D341Med (cell line): Measurements from ENCODE around the gene AQP5.
A peak's percentile ranks its signal among the peaks of the same experiment; 100 is the strongest.
"Not testable (repeated sequence)": the region's sequence is repeated elsewhere in the genome, so short reads cannot be mapped to it uniquely, and the experiment has no call there.

Experiments
- DNase-seq: peaks from one replicate; pipeline ENCODE4 v3.0.0; 2012; ENCODE audit warnings: low spot score

The AQP5 gene

DNA sequence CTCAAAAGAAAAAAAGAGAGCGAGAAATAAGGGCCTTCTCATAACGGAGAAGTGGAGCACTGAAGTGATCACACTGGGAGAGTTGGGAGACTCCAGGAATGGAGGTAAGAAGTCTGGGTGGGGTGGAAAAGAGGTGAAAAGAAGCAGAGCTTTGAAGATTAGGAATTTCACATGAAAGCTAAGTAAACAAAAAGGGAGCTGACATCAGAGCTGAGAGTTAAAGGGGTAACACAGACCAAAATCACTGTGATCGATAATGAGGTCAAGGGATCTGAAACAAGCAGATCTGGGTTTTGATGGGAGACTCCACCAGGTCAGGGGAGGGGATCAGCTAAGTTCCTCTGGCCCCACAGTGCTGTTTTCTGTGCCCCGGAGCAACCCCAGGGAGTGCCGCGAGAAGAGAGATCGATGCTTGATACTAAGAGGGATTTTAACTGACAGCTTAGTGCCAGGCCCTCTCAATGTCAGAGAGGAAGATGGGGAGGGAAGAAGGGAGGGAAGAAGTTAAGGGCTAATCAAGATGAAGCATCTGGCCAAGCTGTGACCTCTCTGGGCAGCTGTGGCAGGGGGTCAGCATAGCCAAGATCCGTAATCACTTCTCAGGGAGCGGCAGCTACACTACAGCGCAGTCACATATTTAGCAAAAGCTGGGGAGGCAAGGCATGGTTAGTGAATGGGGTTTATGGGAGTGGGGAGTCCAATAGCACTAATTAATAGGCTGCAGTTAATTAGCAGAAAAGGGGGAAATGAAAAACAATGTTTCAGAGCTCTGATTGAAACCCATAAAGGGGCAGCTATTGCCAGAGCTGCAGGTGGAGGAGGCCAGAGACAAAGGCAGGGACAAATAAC is 19.1 kb downstream of the AQP5 start:
- no peak for DNase-seq

DNA sequence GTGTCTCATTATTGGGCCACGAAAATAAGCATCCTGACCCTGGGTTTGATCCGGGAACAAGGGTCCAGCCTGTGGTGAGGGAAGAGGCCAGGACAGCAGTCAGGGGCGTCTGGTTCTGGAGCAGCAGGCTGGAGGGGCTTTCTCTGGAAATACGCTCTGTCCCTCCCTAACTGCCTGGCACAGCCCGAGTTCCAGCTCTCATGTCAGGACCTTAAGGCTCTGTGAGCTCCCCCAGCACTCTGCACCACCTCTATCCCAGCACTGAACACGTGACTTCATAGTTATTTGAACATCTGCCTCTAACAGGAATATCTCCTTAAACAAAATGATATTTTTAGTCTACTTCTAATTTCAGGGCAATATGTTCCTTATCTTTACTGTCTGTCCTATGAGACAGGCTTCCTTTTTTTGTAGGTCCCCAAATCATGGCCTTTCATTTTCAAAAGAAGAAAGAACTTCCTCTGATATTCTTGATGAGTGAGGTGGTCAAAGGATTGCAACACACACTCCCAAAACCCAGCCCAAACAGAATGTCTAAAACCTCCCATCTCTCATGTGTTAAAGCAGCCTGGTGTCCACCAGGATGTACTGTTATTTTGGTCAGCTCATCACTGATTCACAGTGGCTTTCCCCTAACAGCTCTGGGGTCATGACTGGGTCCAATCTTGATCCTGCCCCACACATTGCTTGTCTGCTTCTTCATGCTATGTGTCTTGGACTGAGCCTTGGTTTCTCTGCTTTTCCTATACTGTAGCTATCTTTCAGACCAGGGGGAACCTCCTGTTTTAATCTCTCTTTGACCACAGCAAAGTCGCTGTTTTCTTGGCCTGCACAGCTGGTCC is 20.8 kb downstream of the AQP5 start:
- no peak for DNase-seq

DNA sequence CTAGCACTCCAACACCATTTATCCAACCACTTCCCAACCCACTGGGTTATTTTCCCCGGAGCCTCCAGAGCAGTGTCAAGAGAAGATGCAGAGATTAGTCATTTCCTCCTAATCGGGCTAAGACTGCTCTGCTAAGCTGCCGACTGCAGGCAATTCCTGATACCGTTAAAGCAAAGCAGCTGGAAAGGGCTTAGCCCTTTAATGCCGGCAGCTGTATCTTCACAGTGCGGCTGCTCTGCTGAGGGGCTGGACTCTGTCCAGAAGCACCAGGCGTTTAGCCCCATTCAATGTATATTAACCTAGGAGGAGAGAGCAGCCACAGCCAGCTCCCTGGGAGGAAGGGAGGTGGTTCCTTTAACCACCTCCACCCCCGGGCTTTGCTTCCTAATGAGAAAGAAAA is 22.2 kb downstream of the AQP5 start:
- DNase-seq, result peak; percentile 82

DNA sequence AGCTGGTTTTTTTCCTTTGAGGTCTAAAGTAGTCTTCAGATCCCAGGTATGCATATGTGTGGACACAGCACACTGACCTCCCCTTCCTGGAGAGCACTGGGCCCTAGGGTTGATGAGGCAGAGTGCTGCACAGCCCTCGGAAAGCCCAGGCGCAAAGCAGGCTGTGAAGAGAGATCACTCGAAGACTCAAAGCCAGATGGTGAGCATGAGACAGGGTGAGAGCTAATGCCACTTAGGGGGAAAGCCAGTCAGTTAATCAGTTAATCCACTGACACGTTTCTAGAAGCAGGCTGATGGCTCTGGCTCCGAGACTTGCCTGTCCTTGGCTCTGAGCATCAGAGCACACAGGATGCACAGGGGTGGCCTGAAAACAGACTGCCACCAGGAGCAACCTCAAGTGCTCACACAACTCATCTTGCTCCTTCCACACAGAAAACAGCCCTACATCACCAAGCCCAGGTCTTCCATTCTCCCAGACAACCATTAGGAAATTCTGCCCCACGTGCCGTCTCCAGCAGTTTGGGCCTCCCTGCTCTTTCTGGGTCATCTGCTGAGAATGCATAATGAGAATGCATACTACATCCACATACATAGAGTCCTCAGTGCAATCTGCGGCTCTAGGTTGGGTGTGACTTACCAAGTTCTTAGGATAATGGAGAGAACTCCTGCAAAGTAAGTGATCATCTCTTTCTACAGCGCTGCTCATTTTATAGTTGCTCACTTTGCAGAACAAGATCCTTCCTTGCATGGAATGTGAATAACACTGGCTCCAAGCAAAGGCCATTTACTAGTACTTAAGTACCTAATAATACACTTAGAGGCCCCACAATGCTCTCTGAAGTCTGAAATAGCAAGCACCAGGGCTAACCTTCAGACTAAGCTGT is 23.0 kb downstream of the AQP5 start:
- DNase-seq, result peak; percentile 84

DNA sequence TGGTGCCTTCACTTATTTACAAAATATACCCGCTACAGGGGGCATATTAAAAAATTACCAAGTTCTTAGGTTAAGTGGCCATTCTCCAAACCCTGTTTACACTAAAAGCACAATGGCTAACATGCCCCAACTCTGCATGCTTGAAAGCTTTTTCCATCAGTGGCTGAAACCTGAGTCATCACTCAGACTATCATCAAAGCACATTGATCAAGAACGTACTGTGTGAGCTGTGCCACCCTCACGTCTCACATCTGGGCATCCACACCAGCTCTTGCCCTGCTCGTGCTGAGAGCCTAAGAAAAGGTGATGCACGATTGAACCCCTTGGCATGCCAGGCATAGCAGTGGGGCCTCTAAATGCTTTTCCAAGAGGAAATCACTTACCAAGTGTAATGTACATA is 24.3 kb downstream of the AQP5 start:
- no peak for DNase-seq

DNA sequence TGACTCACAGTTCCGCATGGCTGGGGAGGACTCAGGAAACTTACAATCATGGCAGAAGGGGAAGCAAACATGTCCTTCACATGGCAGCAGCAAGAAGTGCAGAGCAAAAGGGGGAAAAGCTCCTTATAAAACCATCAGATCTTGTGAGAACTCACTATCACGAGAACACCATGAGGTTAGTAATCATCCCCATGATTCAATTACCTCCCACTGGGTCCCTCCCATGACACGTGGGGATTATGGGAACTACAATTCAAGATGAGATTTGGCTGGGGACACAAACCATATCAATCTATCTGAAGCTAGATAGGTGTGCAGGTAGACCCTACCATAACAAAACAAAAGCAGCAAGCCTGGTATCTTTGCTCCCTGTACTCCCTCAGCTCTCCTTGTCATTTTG is 24.8 kb downstream of the AQP5 start:
- DNase-seq, result not testable (repeated sequence)

DNA sequence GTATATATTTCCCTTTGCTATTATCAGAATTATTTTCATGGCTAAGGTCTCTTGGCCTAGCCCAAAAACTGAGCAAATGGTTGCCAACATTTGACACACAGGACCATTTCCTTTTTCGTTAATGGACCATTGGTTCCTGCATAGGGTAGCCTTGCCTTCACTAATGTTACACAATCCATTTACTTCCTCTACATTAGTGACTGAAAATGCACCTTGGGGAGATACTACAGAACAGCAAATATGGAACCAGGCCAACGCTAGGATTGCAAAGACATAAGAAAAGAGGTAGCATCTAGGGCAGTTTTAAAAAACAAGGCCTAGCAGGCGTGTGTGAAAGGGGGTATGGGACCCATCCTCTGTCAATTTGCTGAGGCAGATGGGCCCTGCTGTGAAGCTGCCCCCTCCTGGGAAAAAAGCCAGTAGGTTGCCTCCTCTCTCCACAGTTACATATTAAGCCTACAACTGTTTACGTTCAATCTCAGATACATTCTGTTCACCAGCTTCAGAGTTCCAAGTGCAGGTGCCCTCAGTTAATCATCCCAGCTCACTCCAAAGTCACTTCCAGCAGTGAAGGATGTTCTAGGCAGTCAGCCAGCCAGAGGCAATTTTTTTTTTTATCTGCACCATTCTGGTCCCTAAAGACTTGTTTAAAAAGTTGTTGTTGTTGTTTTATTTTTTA is 26.1 kb downstream of the AQP5 start:
- no peak for DNase-seq

DNA sequence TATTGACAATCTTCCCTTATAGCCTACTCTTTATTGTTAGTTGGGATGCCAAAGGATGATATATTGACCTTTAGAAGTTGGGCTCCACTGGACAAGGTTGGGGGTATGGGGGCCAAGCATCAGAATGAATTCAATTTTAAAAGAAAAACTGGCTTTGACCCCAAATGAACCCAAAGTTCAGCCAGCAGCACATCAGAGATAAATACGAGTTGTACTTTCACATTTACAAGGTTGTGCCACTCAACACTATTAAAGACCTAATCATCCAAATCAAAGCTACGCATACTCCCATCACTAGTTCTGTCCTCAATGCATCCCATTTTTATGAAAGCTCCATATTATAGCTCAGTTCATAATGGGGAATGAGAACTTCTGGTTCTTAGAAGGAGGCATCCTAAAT is 27.7 kb downstream of the AQP5 start:
- not testable (repeated sequence) for DNase-seq

DNA sequence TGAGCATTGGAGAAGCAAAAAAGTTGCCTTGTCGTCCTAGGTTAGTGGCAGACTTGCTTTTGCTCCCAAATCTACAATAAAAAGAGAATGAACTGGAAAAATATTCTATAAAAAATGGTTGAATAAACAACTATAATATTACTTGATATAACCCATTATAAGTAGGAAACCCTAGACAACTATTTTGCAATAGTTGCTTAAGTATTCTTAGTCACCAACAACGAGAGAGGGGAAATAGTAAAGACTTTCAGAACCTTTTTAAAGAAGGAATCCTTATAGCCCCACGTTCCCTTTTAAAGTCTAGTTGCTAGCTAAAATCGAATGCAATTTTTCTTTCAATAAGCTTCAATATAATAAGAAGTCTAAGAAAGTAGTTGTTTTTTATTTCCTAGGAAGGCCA is 28.6 kb downstream of the AQP5 start:
- DNase-seq, result no peak

DNA sequence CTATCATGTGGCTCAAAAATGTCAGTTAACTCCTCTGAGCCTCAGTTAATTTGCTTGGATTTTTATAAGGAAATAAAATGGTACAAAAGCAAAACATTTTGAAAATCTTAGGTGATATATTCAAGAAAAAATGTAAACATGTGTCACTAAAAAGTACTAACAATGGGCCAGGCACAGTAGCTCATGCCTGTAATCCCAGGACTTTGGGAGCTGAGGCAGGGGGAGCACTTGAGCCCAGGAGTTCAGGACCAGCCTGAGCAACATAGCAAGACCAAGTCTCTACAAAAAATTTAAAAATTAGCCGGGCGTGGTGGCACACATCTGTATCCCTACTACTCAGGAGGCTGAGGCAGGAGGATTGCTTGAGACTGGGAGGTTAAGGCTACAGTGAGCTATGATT is 36.8 kb downstream of the AQP5 start:
- no peak for DNase-seq

DNA sequence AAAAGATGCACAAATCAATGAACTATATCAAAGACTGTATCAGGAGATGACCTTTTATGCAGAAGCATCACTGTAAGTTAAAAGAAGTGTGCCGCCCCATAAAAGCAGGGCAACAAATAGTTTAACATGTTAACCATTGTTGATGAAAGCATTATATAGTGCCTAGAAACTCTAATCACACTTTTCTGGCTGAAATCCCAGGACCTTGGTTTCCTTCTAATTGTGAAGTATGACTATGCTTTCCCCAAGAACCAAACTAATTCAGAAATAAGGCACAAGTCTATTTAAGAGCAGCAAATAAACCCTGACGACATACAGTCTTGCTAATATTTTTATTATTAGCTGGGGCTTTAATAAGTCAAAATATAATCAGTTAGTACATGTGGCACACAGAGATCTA is 41.9 kb downstream of the AQP5 start:
- DNase-seq, result no peak

DNA sequence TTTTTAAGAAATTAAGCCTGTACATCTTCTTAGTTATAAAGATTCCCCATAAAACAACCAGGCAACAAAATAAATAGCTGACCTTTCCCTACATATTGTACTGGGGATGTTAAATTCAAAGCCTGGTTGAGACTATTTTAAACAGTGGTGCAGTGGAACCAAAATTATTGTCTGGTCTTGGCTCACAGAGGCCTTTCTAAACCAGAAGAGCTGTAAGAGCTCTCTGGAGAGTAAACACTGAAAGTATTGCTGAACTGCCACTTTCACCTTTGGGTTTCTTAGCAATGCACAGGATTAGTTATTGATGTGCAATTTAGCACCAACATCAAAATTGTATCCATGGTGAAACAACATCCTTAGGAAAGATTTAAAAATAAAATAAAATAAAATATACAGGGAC is 43.0 kb downstream of the AQP5 start:
- no peak for DNase-seq

DNA sequence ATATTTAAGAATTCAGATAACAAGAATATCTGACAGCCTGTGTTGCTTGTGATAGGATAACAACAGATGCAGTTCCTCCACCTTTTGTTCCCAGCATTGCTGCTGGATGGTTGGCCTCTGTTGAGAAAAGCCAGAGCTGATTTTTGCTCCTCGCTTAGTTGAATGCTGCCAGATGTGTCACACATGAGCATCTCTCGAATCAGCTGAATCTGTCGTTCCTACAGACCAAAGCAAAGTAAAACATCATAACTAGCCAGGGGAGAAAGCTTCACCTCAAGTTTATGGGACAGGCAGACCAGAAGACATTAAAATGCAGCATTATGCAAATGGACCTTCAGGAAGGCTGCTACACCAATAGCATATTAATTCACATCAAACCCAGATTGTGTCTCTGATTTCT is 43.5 kb downstream of the AQP5 start:
- no peak for DNase-seq

DNA sequence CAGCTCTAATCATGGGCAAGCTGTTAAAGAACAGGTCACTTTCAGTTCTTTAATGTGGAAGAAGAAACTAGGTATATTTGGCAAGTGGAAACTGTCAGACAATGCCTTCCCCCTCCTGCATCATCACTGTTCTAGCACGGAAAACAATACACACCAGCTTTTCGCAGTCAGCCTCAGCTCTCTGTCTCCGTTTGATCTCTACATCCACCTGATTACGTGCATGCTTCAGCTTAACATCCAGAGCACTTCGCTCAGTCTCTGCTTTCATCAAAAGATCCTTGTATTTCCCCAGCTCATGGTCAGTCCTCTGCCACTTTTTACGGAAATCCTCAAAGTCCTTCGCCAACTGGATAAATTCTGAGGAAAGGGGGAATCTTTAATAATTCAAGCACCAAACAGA is 44.6 kb downstream of the AQP5 start:
- no peak for DNase-seq

DNA sequence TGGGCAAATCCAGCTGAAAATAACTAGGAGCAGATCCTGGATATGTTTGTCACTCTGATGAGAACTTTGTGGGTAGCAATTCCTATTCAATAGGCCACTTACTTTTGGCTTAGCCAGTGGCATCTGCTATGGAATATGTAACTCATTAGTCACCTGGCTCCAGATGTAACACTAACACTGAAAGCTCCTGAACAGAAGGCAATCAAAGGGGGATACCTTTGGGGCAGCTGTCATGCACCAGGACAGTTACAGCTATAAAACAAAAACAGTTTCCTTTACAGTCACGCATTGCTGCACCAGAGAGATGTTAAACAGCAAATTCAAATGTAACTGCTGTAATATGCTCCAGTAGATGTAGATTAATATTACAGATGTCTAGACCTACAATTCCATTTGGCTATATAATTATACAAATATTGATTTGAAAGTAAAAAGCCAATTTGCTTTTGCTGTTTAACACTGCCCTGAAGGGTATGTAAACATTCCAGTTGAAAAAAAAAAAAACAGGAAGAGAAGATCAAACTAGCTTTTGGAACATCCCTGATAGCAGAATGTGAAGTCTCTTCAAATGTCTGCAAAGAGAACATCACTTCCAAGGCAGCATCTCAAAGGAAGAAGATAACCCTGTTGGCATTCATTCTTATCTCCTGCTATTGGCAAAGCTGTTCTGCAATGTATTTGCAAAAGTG is 45.2 kb downstream of the AQP5 start:
- peak; percentile 31 for DNase-seq

DNA sequence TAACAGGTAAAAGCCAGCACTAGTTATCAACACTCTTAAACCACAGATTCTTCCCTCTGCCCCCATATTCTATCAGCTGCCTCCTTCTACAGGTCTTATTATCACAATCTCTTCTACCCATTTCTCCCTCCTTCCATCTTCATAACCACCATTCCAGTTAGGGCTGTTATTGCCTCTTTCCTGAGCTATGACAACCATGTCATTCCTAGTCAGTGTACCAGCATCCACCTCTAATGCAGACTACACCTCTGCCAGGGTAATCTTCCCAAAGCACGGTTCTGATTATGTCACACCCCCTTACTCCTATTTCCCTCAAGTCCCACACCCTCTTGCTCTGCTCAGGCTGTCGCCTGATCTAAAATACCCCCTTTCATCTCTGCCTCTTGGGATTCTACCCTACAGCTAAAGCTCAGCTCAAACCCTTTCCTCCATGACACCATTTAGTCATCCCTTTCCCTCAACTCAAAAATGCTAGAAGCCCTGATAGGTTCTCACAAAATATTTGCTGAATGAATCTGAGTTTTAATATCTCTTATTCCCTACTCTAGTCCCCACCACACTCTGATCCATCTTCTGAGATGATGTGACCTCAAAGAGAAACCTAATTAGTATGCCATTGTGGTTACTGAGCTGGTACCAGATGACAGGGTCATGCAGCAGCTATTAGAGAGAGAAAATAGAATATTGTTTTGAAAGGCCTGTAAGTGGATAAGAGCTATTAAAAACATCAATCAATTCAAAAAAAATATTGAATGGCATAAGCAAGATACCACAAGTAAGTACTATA is 51.9 kb downstream of the AQP5 start:
- peak; percentile 37 for DNase-seq

DNA sequence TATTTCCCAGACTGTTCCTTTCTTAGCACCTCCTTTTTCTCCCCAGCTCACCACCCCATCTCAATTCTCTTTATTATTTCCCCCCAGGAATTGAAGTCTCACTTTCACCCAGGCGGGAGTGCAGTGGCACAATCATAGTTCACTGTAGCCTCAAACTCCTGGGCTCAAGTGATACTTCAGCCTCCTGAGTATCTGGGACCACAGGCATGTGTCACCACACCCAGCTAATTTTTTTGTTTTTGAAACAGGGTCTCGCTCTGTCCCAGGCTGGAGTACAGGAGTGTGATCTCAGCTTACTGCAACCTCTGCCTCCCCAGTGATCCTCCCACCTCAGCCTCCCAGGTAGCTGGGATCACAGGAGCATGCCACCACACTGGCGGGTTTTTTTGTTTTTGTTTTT is 52.7 kb downstream of the AQP5 start:
- DNase-seq, result no peak
